ENCODE results near the gene RELN.

RELN gene

GRCh38 chr7:103528152-103528551 is 461.3 kb downstream of the RELN start:
- ChIA-PET CTCF (no interaction called here), POLR2A (ENCODE audit: low non-redundant PET) (no interaction called here)
- no peak for TF ChIP-seq CTCF (conservative IDR thresholded peaks at IDR 0.05; ENCODE audit: low read depth)
- no peak overlapping the region for H3K27ac ChIP-seq
- no peak for DNase-seq (ENCODE audit: low spot score)

- H3K27ac ChIP-seq: no peak overlapping the region
- ChIA-PET CTCF (interaction anchor here (0.7 kb wide), 1 partner anchor 1070 kb away, joined by 3 read pairs; no protein-coding TSS in a partner anchor), POLR2A (ENCODE audit: low non-redundant PET) (no interaction called here)
- no peak for TF ChIP-seq CTCF (conservative IDR thresholded peaks at IDR 0.05; ENCODE audit: low read depth)
- DNase-seq (ENCODE audit: low spot score): no peak
Observed at GRCh38 chr7:103525937-103526336, 463.5 kb downstream of the RELN start.

GRCh38 chr7:103524042-103524907 is 465.2 kb downstream of the RELN start:
- H3K27ac ChIP-seq: no peak overlapping the region
- TF ChIP-seq CTCF (conservative IDR thresholded peaks at IDR 0.05; ENCODE audit: low read depth): peak; percentile 42
- POLR2A ChIA-PET (ENCODE audit: low non-redundant PET): no interaction called here
- peak; percentile 17 for DNase-seq (ENCODE audit: low spot score)
- CTCF ChIA-PET: interaction anchor here (0.6 to 1.1 kb wide), 5 partner anchors 53 to 1633 kb away, joined by 3 to 4 read pairs (median 3); no protein-coding TSS in a partner anchor

- TF ChIP-seq CTCF (conservative IDR thresholded peaks at IDR 0.05; ENCODE audit: low read depth): no peak
- no peak overlapping the region for H3K27ac ChIP-seq
- ChIA-PET CTCF (no interaction called here), POLR2A (ENCODE audit: low non-redundant PET) (no interaction called here)
- no peak for DNase-seq (ENCODE audit: low spot score)
Observed at GRCh38 chr7:103521937-103522336, 467.5 kb downstream of the RELN start.

- DNase-seq (ENCODE audit: low spot score): no peak
- ChIA-PET POLR2A (ENCODE audit: low non-redundant PET) (no interaction called here), CTCF (interaction anchor here (0.6 kb wide), 1 partner anchor 581 kb away, joined by 4 read pairs; no protein-coding TSS in a partner anchor)
- H3K27ac ChIP-seq: no peak overlapping the region
- no peak for TF ChIP-seq CTCF (conservative IDR thresholded peaks at IDR 0.05; ENCODE audit: low read depth)
Observed at GRCh38 chr7:103504505-103505135, 484.8 kb downstream of the RELN start.

GRCh38 chr7:103501206-103501605 is 488.3 kb downstream of the RELN start:
- DNase-seq (ENCODE audit: low spot score): no peak
- ChIA-PET POLR2A (ENCODE audit: low non-redundant PET) (no interaction called here), CTCF (no interaction called here)
- H3K27ac ChIP-seq: no peak overlapping the region
- no peak for TF ChIP-seq CTCF (conservative IDR thresholded peaks at IDR 0.05; ENCODE audit: low read depth)

Measured in RWPE1 (cell line).